GM11168 (cell line): ENCODE data around the gene PCDHGA7.
"Not testable (repeated sequence)": the region's sequence is repeated elsewhere in the genome, so short reads cannot be mapped to it uniquely, and the experiment has no call there.

Source experiments
- in situ Hi-C: fragments of 300-500 bp; cut with MboI; formaldehyde crosslinking; loops from one replicate; pipeline ENCODE4 v1.12.0; 2022; ENCODE audit warnings: low sequenced_read_pairs; ENCODE audit not compliant: unreplicated experiment

Gene PCDHGA7

DNA sequence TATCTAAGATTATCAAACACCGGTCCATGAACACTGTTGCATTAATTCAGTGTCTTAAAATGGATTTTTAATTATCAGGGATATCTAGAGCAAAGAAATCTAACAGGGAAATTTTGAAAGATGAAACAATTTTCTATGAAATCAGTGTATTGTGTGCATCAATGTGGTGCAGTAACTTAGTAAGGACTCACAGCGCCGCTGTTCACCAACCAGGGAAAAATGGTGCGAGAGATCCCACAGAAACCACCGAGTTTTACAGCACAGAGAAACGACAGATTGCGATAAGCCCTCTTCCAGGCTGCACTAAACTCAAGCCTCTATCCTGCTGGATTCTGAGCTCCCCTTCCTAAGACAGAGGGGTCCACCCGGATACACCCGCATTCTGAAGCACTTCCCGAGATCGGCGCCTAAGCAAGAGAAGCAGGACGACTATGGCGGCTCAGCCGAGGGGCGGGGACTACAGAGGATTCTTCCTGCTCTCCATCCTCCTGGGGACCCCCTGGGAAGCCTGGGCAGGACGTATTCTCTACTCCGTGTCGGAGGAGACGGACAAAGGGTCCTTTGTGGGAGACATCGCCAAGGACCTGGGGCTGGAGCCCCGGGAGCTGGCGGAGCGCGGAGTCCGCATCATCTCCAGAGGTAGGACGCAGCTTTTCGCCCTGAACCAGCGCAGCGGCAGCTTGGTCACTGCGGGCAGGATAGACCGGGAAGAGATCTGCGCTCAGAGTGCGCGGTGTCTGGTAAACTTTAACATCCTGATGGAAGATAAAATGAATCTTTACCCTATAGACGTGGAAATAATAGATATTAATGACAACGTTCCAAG is at the start of gene PCDHGA7:
TSS of gene PCDHGA7 (plus strand) at position 274 of the 826 bp plus-strand sequence. CDS start at position 432, 158 bp downstream.
- in situ Hi-C loops, result no loop called here

GRCh38 chr5:141338538-141339306 is 43.8 kb upstream of the PCDHGA7 start, which contains the start of gene PCDHGA2:
PCDHGA2 (plus strand) TSS chr5:141338760.
- in situ Hi-C loops, result no loop called here

DNA sequence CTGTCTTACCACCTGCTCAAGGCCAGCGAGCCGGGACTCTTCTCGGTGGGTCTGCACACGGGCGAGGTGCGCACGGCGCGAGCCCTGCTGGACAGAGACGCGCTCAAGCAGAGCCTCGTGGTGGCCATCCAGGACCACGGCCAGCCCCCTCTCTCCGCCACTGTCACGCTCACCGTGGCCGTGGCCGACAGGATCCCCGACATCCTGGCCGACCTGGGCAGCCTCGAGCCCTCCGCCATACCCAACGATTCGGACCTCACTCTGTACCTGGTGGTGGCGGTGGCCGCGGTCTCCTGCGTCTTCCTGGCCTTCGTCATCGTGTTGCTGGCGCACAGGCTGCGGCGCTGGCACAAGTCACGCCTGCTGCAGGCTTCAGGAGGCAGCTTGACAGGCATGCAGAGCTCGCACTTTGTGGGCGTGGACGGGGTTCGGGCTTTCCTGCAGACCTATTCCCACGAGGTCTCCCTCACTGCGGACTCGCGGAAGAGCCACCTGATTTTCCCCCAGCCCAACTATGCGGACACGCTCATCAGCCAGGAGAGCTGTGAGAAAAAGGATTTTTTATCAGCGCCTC is 41.7 kb upstream of the PCDHGA7 start:
- in situ Hi-C loops, result not testable (repeated sequence)

- in situ Hi-C loops, result no loop called here
Observed at GRCh38 chr5:141342773-141343172, 39.8 kb upstream of the PCDHGA7 start.

DNA sequence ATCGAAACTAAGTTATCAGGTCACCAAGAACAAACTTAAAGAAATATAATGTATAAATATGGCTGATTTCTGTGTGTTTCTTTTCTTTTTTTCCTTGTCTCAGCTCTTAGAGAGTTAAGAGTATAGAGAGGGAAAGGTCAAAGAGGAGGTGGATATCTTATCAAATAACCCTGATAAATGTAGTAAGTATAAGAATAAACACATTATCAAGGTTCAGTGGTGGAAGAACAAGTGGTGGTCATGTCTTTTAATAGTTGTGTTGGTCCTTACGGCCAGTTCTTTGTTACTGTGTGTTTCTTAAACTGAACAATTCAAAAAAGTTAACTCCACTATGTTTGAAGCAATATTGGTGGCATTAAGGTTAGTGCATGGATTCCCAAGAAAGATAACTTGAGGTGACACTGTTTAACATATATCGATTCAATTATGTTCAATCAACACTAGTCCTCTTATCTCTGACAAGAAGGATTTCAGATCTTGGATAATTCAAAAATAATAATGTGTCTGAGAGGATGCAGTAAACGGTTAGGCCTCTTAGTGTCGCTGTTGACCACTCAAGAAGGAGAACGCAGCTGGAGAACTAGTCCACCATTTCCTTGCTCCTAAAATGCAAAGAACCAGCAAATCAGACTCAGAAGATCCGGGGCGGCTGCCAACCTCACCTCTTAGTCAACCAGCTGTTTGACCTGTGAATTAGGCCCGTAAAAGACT is 39.1 kb upstream of the PCDHGA7 start, which contains the start of gene PCDHGA3:
TSS of gene PCDHGA3 (plus strand) at position 588 of the 711 bp plus-strand sequence. CDS start 205 bp downstream, outside the sequence.
- in situ Hi-C loops, result no loop called here

- in situ Hi-C loops, result no loop called here
Observed at GRCh38 chr5:141343953-141344463, 38.5 kb upstream of the PCDHGA7 start.

DNA sequence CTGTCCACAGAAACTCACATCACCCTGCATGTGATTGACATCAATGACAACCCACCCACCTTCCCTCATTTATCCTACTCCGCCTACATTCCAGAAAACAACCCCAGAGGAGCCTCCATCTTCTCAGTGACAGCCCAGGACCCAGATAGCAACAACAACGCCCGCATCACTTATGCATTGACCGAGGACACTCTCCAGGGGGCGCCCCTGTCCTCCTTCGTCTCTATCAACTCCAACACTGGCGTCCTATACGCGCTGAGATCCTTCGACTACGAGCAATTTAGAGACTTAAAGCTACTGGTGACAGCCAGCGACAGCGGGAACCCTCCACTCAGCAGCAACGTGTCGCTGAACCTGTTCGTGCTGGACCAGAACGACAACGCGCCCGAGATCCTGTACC is 37.2 kb upstream of the PCDHGA7 start:
- in situ Hi-C loops, result no loop called here

DNA sequence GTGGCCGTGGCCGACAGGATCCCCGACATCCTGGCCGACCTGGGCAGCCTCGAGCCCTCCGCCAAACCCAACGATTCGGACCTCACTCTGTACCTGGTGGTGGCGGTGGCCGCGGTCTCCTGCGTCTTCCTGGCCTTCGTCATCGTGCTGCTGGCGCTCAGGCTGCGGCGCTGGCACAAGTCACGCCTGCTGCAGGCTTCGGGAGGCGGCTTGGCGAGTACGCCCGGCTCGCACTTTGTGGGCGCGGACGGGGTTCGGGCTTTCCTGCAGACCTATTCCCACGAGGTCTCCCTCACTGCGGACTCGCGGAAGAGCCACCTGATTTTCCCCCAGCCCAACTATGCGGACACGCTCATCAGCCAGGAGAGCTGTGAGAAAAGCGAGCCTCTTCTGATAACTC is 36.5 kb upstream of the PCDHGA7 start:
- in situ Hi-C loops, result not testable (repeated sequence)

DNA sequence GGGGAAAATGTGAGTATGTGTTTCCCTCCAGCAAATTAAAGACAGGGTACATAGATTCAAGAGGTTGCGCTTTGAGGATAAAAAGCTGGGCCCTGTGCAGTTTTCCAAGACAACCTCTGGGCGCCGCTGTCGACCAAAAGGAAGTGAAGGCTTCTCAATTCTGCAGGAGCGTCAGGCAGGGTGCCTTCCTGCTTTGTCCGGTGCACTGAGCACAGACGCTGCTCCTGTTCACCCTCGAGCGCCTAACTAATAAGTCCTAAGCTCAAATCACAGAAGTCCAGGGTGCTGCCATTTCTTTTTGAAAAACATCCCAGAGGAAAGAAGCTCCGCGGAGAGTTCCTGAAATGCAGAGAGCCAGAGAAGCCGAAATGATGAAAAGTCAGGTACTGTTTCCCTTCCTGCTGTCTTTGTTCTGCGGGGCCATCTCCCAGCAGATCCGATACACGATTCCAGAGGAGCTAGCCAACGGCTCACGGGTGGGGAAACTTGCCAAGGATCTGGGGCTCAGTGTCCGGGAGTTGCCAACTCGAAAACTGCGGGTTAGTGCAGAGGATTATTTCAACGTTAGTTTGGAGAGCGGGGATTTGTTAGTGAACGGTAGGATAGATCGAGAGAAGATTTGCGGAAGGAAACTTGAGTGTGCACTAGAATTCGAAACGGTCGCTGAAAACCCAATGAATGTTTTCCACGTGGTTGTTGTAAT is 32.5 kb upstream of the PCDHGA7 start, which contains the start of gene PCDHGB1:
TSS of gene PCDHGB1 (plus strand) at position 183 of the 703 bp plus-strand sequence. CDS start at position 345, 162 bp downstream.
- in situ Hi-C loops, result no loop called here

DNA sequence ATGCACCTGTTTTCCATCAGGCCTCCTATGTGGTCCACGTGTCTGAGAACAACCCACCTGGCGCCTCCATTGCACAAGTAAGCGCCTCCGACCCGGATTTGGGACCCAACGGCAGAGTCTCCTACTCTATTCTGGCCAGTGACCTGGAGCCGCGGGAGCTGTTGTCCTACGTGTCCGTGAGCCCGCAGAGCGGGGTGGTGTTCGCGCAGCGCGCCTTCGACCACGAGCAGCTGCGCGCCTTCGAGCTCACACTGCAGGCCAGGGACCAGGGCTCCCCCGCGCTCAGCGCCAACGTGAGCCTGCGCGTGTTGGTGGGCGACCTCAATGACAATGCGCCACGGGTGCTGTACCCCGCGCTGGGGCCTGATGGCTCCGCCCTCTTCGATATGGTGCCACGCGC is 31.0 kb upstream of the PCDHGA7 start:
- in situ Hi-C loops, result no loop called here

DNA sequence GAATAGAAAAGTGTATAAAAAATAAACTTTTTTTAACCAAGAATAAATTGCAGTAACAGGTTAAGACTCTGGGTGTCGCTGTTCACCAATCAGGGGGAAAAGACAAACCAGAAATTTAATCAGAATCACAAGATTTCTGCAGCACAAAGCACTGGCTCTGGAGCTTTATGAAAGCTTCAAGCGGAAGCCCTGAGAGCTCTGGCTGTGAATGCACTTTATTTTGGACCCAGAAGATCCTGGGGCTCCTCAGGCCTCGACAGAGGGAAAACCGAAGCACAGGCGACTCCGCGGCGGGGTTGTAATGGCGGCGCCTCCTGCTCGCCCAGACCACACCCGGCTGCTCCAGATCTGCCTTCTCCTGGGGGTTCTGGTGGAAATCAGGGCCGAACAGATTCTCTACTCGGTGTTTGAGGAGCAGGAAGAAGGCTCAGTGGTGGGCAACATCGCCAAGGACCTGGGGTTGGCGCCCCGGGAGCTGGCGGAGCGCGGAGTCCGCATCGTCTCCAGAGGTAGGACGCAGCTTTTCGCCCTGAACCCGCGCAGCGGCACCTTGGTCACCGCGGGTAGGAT is 27.6 kb upstream of the PCDHGA7 start, which contains the start of gene PCDHGA4:
TSS of gene PCDHGA4 (plus strand) at position 122 of the 570 bp plus-strand sequence. CDS start at position 209, 87 bp downstream.
- in situ Hi-C loops, result no loop called here

DNA sequence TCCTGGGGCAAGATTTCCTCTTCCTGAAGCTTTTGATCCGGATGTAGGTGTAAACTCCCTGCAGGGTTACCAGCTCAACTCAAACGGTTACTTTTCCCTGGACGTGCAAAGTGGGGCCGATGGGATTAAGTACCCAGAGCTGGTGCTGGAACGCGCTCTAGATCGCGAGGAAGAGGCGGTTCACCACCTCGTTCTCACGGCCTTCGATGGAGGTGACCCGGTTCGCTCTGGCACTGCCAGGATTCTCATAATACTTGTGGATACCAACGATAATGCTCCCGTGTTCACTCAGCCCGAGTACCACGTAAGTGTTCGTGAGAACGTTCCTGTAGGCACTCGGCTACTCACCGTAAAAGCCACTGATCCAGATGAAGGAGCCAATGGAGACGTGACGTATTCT is 26.9 kb upstream of the PCDHGA7 start:
- in situ Hi-C loops, result no loop called here

GRCh38 chr5:141356133-141356532 is 26.4 kb upstream of the PCDHGA7 start:
- in situ Hi-C loops, result no loop called here

DNA sequence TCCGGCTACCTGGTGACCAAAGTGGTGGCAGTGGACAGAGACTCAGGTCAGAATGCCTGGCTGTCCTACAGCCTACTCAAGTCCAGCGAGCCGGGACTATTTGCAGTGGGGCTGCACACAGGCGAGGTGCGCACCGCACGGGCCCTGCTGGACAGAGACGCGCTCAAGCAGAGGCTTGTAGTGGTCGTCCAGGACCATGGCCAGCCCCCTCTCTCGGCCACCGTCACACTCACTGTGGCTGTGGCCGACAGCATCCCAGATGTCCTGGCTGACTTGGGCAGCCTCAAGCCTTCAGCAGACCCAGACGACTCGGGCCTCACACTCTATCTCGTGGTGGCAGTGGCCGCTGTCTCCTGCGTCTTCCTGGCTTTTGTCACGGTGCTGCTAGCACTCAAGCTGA is 25.6 kb upstream of the PCDHGA7 start:
- in situ Hi-C loops, result no loop called here

DNA sequence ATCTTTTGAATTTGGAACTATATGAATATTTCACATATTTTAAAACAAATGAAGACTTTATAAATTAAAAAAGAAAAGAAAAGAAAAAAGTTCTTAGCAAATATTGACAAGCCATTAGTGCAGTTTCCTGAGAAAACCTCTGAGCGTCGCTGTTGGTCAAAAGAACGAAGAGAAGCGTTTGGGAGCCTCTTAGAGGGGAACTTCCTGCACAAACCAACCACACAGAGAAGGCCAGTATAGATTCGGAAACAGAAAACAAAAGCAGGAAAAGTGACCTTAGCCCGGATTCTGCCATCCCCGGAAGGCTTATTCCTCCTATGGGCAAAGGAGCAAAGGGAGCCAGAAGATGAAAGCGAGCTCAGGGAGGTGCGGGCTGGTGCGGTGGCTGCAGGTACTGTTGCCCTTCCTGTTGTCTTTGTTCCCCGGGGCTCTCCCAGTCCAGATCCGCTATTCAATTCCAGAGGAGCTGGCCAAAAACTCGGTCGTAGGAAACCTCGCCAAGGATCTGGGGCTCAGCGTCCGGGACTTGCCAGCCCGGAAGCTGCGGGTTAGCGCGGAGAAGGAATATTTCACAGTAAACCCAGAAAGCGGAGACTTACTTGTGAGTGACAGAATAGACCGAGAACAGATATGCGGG is 22.6 kb upstream of the PCDHGA7 start, which contains the start of gene PCDHGB2:
TSS of gene PCDHGB2 (plus strand) at position 205 of the 637 bp plus-strand sequence. CDS start at position 347, 142 bp downstream.
- in situ Hi-C loops, result no loop called here

DNA sequence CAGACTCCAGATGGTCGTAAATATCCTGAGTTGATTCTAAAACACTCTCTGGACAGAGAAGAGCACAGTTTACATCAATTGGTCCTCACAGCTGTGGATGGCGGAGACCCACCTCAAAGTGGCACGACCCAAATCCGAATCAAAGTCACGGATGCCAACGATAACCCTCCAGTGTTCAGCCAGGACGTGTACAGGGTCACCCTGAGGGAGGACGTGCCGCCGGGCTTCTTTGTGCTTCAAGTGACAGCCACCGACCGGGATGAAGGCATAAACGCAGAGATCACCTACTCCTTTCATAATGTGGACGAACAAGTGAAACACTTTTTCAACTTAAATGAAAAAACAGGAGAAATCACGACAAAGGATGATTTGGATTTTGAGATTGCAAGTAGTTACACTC is 21.9 kb upstream of the PCDHGA7 start:
- in situ Hi-C loops, result no loop called here

DNA sequence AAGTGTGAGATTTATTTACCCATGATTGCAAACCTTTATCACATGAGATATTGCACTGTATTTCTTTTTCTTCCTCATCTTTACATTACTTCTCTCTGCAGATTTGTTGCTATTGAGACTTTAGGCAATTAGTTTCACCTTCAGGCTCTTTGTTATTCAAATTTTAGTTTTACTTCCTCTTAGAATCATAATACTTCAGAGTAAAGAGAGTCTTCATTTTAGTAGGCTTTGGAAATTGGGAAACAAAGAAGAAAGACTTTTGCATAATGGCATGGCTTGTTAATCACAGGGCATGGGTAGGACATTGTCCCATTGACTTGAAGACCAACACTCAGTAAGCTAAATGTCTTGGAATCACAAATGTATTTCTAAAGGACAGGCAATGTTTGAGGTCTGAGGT is 19.8 kb upstream of the PCDHGA7 start:
- in situ Hi-C loops, result no loop called here

- in situ Hi-C loops, result no loop called here
Observed at GRCh38 chr5:141363952-141364660, 18.4 kb upstream of the PCDHGA7 start, which contains the start of gene PCDHGA5. PCDHGA5 (plus strand) TSS chr5:141364162; CDS start chr5:141364331, 169 bp downstream.
